ENCODE results near the gene BRSK2. TPM values are rescaled to one million over a fixed set of nuclear protein-coding genes. Genes with fewer than 3 reads are reported as not detected.

Gene BRSK2
- total and polyA plus RNA-seq, 2 of the 4 experiments (the other 2 are of a cell fraction), result 0.18 to 0.62 TPM

GRCh38 chr11:1410366-1411291 lies 20.9 kb downstream of the BRSK2 start:
- no peak for DNase-seq
- H4K8ac ChIP-seq (ENCODE audit: low read depth in 2 of 2, low read length in 2 of 2), result no peak overlapping the region
- H2BK15ac ChIP-seq (ENCODE audit: low read depth, low read length), result no peak overlapping the region
- H3K27me3 ChIP-seq (ENCODE audit: control insufficient read depth, insufficient read depth, low read length), result no peaks in the 10 kb centered on the region; the same call in 1 of the 2 replicates
- no peaks in the 10 kb centered on the region for H3K36me3 ChIP-seq (ENCODE audit: control insufficient read depth, insufficient read depth, low read length)
- H3K18ac ChIP-seq (ENCODE audit: low read depth, low read length), result no peak overlapping the region
- BruUV-seq (replicated peaks), result no TSS peak
- H2BK20ac ChIP-seq (ENCODE audit: low read depth, low read length), result no peak overlapping the region
- in situ Hi-C loops (cut with MboI; ENCODE audit: low sequenced_read_pairs) (no loop called here), intact Hi-C loops (cut with micrococcal nuclease) (no loop called here), dilution Hi-C loops (cut with HindIII; ENCODE audit: low sequenced_read_pairs, unreplicated experiment) (no loop called here)
- H3K4me3 ChIP-seq (ENCODE audit: insufficient read depth, low read depth, low read length), result no peak overlapping the region
- peaks cover 3% of the 10 kb centered on the region; the same call in 1 of the 2 replicates for H3K9me3 ChIP-seq (ENCODE audit: control insufficient read depth, insufficient read depth, low read length)
- H4K91ac ChIP-seq (ENCODE audit: insufficient read depth, low read depth, low read length), result no peak overlapping the region
- H3K4me1 ChIP-seq (ENCODE audit: control insufficient read depth, insufficient read depth, low read length), result no peaks in the 10 kb centered on the region
- H3K79me1 ChIP-seq (ENCODE audit: low read depth in 1 of 2, low read length in 2 of 2), result no peaks in the 10 kb centered on the region
- H3K9ac ChIP-seq (ENCODE audit: low read depth, low read length), result no peak overlapping the region
- no peak overlapping the region for H3K23ac ChIP-seq (ENCODE audit: low read depth, low read length)
- no peak overlapping the region for H2BK5ac ChIP-seq (ENCODE audit: low read depth, low read length, poor library complexity, severe bottlenecking)
- no peak overlapping the region for H3K4ac ChIP-seq (ENCODE audit: low read depth, low read length)
- no peak overlapping the region for H3K27ac ChIP-seq (ENCODE audit: insufficient read depth, low read length)
- H2AFZ ChIP-seq (replicated peaks; ENCODE audit: low read length, poor library complexity), result no peak overlapping the region
- no peak overlapping the region for H2BK120ac ChIP-seq (ENCODE audit: low read depth, low read length)
- POLR2A ChIA-PET (ENCODE audit: unreplicated experiment), result no interaction called here
- H3K56ac ChIP-seq (ENCODE audit: extremely low read depth, insufficient read depth, low read length), result no peak overlapping the region
- CTCF ChIA-PET, result no interaction called here
- no peak overlapping the region for H3K14ac ChIP-seq (replicated peaks; ENCODE audit: low read depth, low read length)
- ATAC-seq (ENCODE audit: low read depth), result no peak
- no peak overlapping the region for H3K4me2 ChIP-seq (ENCODE audit: low read depth, low read length)
- no peaks in the 10 kb centered on the region for H3K9me1 ChIP-seq (ENCODE audit: insufficient read depth, low read length)
- H4K20me1 ChIP-seq (ENCODE audit: insufficient read depth, low read length), result no peaks in the 10 kb centered on the region
- no peak overlapping the region for H2AK9ac ChIP-seq (replicated peaks; ENCODE audit: low read depth, low read length, poor library complexity)
- H4K5ac ChIP-seq (ENCODE audit: low read depth, low read length), result no peak overlapping the region
- no peak overlapping the region for H2AK5ac ChIP-seq (ENCODE audit: low read depth, low read length)
- WGBS, 2 experiments (ENCODE audit: extremely low coverage in 2 of 2, insufficient read length in 1 of 2), result 79% methylated on average over 22 of the region's 35 CpGs; no CpG with 5 or more reads in 1 of the 2 experiments
- TF ChIP-seq POLR2A (IDR thresholded peaks at IDR 0.05; ENCODE audit: low read depth, low read length) (no peak), USF2 (IDR thresholded peaks at IDR 0.05; ENCODE audit: low read depth, low read length) (no peak), RFX5 (IDR thresholded peaks at IDR 0.05; ENCODE audit: low read depth, low read length) (no peak), CEBPB (IDR thresholded peaks at IDR 0.05; ENCODE audit: low read depth, low read length) (no peak), FOS (IDR thresholded peaks at IDR 0.05; ENCODE audit: low read depth, low read length) (no peak), CTCF (conservative IDR thresholded peaks at IDR 0.05; ENCODE audit: low read depth, low read length) (no peak), CHD1 (IDR thresholded peaks at IDR 0.05; ENCODE audit: low read depth, low read length) (no peak), RAD21 (IDR thresholded peaks at IDR 0.05; ENCODE audit: low read length) (no peak), MXI1 (IDR thresholded peaks at IDR 0.05; ENCODE audit: borderline replicate concordance, low read depth, low read length) (no peak), NFE2L2 (IDR thresholded peaks at IDR 0.05; ENCODE audit: low read depth, low read length) (no peak), BHLHE40 (IDR thresholded peaks at IDR 0.05; ENCODE audit: low read depth, low read length) (no peak), ELK1 (IDR thresholded peaks at IDR 0.05; ENCODE audit: borderline replicate concordance, low read depth, low read length) (no peak), MAFK (IDR thresholded peaks at IDR 0.05; ENCODE audit: low read depth, low read length) (no peak), MAZ (IDR thresholded peaks at IDR 0.05; ENCODE audit: borderline replicate concordance, low read depth, low read length) (no peak), SMC3 (IDR thresholded peaks at IDR 0.05; ENCODE audit: low read depth, low read length) (no peak)

Measured in IMR-90 (cell line).